A673 (cell line): ENCODE results near the gene CCDC57.

Experiments
- EZH2 ChIP-seq: fragments of 200-600 bp; sonication (generic); IDR thresholded peaks from 2 replicates; pipeline ENCODE4 v1.6.1; 2017; ENCODE audit warnings: borderline replicate concordance, low read depth, mild to moderate bottlenecking, mixed read lengths, antibody characterized with exemption, low read length; ENCODE audit not compliant: poor library complexity, severe bottlenecking
- TF ChIP-seq, protein P1 (sequence below): fragments of 300-800, 200-600 bp; sonication (generic); conservative IDR thresholded peaks from 2 replicates; pipeline ENCODE4 v1.5.1; 2017; ENCODE audit warnings: low read depth, mild to moderate bottlenecking, antibody characterized with exemption, low read length, moderate library complexity, mixed read lengths

DNA sequence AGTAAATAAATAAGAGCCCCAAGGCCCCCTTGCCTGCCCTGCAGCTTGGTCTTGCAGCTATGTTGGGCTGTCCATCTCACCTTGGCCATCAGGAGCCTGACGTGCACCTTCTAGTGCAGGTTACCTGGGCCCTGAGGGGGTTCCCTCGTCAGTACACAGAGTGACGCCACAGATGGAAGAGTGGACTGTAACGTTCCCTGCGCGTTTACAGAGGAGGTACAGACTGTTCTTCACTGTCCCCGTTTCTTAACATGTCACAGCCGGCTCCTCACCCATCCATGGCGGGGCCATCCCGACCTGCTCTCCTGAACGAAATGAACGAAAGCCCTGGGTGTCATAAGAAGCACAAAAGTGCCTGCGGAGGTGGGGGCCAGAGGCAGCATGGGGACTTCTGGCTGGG lies 98.7 kb downstream of the CCDC57 start:
- TF ChIP-seq, protein P1, sequence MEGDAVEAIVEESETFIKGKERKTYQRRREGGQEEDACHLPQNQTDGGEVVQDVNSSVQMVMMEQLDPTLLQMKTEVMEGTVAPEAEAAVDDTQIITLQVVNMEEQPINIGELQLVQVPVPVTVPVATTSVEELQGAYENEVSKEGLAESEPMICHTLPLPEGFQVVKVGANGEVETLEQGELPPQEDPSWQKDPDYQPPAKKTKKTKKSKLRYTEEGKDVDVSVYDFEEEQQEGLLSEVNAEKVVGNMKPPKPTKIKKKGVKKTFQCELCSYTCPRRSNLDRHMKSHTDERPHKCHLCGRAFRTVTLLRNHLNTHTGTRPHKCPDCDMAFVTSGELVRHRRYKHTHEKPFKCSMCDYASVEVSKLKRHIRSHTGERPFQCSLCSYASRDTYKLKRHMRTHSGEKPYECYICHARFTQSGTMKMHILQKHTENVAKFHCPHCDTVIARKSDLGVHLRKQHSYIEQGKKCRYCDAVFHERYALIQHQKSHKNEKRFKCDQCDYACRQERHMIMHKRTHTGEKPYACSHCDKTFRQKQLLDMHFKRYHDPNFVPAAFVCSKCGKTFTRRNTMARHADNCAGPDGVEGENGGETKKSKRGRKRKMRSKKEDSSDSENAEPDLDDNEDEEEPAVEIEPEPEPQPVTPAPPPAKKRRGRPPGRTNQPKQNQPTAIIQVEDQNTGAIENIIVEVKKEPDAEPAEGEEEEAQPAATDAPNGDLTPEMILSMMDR = no peak
- TF ChIP-seq EZH2 = no peak
